GM12864 (cell line): ENCODE data around the gene PDGFD.
A peak's percentile ranks its signal among the peaks of the same experiment; 100 is the strongest.

Experiments used
- DNase-seq: peaks from one replicate; pipeline ENCODE4 v3.0.0-alpha.2; 2011; ENCODE audit warnings: low read depth
- H3K4me3 ChIP-seq: 2 replicates; pipeline ENCODE4 v1.5.1; 2011; ENCODE audit warnings: mild to moderate bottlenecking, low read depth, low read length, control low read depth
- TF ChIP-seq, protein P1 (sequence below): IDR thresholded peaks from 2 replicates; pipeline ENCODE4 v1.5.1; 2011; ENCODE audit warnings: low read depth, mild to moderate bottlenecking, moderate library complexity, low read length, control low read depth, inconsistent platforms; ENCODE audit errors: missing control alignments

Gene PDGFD

DNA sequence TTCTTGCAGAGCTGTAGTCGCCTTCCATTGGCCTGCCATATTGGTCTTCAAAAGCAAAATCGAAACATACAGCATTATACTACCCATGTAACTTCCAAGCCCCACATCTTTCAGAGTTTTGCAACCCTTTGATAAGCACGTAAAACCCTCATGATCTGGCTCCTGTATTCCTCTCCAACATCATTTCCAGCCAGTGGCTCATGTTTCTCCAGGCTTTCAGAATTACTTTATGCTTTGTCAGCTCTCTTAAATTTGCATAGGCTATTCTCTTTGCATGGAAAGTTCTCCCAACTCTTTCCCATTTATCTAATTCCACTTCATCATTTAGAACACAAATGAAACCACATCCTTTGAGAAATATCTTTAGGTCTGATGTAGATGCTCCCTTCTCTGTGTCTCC is 195.3 kb downstream of the PDGFD start:
- H3K4me3 ChIP-seq = no peak overlapping the region
- TF ChIP-seq, protein P1, sequence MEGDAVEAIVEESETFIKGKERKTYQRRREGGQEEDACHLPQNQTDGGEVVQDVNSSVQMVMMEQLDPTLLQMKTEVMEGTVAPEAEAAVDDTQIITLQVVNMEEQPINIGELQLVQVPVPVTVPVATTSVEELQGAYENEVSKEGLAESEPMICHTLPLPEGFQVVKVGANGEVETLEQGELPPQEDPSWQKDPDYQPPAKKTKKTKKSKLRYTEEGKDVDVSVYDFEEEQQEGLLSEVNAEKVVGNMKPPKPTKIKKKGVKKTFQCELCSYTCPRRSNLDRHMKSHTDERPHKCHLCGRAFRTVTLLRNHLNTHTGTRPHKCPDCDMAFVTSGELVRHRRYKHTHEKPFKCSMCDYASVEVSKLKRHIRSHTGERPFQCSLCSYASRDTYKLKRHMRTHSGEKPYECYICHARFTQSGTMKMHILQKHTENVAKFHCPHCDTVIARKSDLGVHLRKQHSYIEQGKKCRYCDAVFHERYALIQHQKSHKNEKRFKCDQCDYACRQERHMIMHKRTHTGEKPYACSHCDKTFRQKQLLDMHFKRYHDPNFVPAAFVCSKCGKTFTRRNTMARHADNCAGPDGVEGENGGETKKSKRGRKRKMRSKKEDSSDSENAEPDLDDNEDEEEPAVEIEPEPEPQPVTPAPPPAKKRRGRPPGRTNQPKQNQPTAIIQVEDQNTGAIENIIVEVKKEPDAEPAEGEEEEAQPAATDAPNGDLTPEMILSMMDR = no peak
- no peak for DNase-seq

DNA sequence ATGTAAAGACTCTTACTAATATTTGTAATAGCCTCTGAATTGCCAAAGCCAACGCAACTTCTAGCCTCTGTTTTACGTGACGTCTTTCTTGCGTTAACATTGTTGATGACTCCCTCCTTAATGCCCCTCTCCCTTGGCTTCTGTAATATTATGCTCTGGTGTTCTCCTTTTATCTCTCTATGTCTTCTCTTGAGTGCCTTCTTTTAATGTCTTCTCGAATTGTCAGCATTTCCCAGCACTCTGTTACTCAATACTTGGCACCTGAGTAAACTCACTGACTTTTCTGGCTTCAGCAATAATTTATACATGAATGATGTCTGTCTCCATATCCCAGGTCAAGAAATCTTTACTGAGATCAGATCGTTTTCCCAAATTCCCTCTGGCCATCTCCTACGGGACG is 196.0 kb downstream of the PDGFD start:
- TF ChIP-seq, protein P1 = no peak
- no peak overlapping the region for H3K4me3 ChIP-seq
- DNase-seq = no peak

DNA sequence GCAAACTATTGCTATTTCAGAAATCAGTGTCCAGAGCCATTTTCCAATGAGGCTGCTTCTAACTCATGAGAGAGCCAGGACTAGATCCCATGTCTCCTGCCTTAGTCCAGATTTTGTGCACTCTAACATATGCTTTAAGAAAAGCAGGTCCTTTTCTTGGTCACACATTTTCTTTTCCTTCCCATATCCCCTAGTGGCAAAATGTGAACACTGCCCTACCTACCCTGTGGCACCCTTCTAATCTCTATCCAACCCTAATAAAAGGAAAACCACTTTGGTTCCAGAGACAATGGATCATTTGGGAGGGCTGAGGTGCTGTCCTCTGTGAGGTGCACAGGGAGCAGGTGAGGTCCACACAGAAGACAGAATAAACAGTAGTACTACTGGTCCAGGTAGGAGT is 199.6 kb downstream of the PDGFD start:
- H3K4me3 ChIP-seq = no peak overlapping the region
- TF ChIP-seq, protein P1 = peak; percentile 41
- no peak for DNase-seq

DNA sequence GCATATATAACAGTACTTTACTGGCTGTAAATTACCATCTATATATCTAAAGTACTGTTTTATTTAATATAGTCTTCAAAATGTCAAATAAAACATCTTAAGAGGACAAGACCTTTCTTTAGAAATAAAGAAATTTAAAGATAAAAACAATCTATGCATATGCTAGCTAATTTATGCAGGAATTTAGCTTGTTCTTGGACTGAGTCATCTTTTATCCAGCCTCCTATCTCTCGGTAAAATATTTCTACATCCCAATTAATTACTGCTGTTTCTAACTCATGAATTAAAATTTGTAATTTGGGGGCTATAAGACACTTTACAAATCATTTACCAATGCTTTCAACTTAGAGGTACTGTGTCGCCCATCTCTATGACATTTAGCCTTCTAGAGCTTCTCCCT is 200.3 kb downstream of the PDGFD start:
- no peak overlapping the region for H3K4me3 ChIP-seq
- DNase-seq = no peak
- TF ChIP-seq, protein P1 = no peak

DNA sequence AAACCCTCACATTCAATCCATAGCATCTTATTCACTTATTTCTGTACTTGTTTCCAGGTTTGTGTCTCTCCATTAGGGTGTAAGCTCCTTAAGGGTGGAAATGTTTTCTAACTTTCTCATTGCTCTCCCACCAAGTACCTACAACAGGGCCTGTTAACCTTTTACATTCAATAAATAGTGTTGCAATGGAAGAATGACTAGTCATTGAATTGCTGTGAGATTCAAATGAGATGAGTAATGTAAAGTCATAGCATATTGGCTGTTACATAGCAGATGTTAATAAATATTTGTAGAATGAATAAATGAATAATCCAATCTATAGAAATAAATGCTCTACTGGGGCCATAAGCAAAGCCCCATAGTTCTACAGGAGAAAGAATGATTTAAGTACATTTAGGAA is 202.9 kb downstream of the PDGFD start:
- TF ChIP-seq, protein P1 = no peak
- no peak overlapping the region for H3K4me3 ChIP-seq
- no peak for DNase-seq

DNA sequence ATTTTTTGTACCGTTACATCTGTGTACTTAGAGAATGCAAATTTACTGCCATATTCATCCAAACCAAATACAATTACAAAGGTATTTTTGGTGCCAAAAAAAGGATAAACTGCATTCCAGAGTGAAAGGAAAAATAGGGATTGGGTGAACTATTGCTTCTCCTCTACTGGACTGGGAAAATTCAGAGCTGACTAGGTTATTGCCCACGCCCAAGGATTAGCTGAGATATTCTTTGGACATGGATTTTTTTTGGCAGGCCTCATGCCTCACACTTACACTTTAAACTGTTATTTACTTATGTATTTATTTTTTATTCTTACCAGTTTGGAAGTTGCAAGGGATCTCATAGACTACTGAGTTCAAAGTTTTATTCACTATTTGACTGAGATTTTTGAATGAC is 203.8 kb downstream of the PDGFD start:
- TF ChIP-seq, protein P1 = no peak
- no peak overlapping the region for H3K4me3 ChIP-seq
- no peak for DNase-seq

DNA sequence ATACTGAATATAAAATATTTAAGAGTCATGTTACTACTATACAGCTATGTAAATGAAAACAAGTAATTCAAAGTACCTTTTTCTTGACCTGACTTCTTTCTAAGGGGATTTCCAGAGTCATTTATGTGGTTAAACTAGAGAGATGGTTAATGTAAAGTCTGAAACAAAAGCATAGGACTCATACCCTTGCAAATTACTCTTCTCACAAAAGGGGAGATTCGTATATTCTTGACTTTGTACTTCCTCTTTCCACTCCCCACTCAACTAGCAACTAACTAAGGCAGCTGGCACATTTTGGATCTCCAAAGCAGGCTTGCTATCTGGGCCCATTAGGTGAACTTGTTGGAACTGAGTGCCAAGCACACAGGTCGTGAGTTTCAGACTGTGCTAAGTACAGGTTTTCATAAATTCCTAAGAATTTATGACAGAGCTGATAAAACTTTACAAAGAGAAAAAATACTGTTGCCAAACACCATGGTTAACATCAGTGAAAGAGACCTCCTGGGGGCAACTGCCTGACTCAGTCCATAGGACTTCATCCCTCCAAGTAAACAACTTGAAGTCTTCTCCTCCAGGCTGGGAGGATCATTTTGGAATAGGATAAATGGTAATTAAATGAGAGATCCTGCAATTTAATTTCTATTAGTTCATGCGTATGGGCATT is 204.5 kb downstream of the PDGFD start:
- peak; percentile 72 for DNase-seq
- TF ChIP-seq, protein P1 = no peak
- no peak overlapping the region for H3K4me3 ChIP-seq
